GM15510 (cell line): ENCODE measurements around the gene GOLGA8B.

Experiments
- POLR2A ChIP-seq: IDR thresholded peaks from 3 replicates; pipeline ENCODE4 v1.6.1; 2011; ENCODE audit warnings: borderline replicate concordance; ENCODE audit not compliant: insufficient read length; ENCODE audit errors: extremely low read depth

The GOLGA8B gene

DNA sequence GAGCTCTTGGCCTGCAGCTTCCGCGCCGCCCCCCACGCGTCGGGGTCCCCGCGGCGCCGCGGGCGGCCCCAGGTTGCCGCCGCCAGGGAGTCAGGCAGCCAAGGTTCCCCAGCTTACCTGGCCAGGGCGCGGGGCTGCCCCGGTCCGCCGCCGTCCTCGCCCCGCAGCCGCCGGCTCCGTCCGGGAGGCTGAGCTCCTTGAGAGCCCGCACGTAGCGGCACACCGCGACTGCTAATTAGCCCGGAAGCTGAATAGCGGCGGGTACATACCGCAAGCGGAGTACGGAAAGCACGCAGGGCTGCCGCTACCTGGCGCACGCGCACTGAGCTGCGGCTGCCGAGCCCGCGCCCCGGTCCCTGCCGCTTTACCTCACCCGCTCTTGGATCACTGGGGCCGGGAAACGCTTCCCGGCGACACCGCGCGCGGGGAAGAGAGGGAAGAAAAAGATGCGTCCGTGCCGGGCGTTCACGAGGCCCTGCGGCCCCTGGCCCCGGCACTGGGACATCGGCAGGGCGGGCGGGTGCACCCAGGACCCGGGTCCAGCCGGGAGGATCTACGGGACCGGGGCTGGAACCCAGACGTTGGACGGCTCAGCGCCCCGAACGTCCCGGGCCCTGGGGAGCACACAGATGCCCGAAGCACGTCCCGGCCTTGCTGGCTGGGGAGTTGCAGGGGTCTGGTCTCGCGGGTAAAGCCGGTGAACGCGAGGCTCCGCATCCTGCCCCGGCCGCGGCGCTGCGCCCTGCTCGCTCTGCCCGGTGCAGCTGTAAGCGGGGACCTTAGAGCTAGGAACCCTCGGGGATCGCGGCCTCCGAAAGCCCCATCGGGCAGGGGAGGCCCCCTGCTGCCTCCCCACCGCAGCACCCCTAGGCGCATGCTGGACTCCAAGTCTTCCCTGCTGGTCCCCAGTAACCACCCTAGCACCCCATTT lies at the start of gene GOLGA8B:
GOLGA8B (minus strand) TSS at position 253 of the 931 bp plus-strand sequence. CDS start 47,739 bp downstream, outside the sequence.
- peak; percentile 68 for TF ChIP-seq POLR2A

GRCh38 chr15:34628577-34629152 lies 45.2 kb upstream of the GOLGA8B start:
- TF ChIP-seq POLR2A: no peak

- no peak for TF ChIP-seq POLR2A
Observed at GRCh38 chr15:34625007-34625406, 41.6 kb upstream of the GOLGA8B start.

- TF ChIP-seq POLR2A: no peak
Observed at GRCh38 chr15:34621675-34622074, 38.2 kb upstream of the GOLGA8B start.

DNA sequence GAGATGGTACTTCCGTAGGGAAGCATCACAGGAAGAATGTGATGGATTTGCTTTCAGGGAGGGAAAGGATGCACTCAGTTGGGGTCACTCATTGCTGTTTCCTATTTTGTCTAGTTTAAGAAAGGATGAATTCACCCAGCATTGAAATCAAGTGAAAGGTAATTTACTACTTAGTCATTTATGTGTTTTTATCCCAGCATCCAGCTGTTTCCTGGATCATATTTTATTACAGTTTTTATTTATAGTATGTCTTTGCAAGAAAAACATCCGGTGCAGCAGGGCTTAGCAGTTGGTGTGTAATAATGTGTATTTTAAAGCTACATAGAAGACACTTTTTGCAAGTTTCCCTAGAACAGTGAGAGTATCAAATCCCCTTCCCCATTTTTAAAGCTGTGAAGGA lies 37.4 kb upstream of the GOLGA8B start:
- no peak for TF ChIP-seq POLR2A

- TF ChIP-seq POLR2A: no peak
Observed at GRCh38 chr15:34620142-34620541, 36.7 kb upstream of the GOLGA8B start.

DNA sequence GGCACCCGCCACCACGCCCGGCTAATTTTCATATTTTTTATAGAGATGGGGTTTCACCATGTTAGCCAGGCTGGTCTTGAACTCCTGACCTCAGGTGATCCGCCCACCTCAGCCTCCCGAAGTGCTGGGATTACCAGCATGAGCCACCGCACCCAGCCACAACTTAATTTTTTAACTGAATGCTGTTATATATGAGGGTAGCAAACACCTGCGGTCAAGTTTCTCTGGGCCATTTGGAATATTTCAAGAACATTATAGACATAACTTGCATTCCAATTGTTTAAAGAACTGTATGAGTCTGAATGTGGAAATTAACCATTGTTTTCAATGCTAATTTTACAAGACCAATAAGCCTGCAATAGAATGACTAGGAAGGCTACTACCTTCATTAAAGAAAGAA lies 35.7 kb upstream of the GOLGA8B start:
- no peak for TF ChIP-seq POLR2A

- TF ChIP-seq POLR2A: no peak
Observed at GRCh38 chr15:34618073-34618472, 34.6 kb upstream of the GOLGA8B start.

DNA sequence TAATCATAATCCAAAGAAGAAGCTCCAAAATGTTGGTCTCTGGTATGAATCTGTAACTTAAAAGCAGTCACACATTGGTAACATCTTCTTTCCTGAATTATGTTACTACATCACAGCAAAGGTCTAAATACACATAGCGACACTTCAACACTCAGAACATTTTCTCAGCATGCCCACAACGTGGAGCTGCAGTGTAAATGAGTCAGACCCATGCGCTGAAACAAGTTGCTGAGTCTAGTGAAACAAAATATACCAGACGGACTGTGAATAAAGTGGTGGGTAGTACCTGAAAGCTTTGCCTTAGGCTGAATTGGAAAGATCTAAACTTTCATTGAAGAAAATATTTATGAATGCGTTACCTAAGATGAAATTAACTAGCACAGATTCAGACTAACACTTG lies 33.2 kb upstream of the GOLGA8B start:
- TF ChIP-seq POLR2A: no peak

DNA sequence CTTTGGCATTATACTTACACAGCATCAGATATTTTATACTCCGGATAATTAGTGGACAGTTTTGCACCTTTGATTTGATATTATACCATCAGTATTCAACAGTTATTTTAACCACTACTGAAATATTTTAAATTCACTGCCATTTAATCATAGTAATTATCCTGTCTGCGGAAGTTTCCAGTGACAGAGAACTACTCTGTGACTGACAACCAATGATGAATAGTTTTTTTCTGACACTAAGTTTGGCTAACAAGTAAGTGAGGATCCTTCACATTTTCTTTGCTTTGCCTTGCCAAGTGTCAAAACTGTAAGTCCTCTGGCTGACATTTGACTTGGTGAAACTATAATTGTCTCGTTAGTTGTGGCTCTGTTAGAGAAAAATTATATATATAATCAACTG lies 30.5 kb upstream of the GOLGA8B start:
- TF ChIP-seq POLR2A: no peak

DNA sequence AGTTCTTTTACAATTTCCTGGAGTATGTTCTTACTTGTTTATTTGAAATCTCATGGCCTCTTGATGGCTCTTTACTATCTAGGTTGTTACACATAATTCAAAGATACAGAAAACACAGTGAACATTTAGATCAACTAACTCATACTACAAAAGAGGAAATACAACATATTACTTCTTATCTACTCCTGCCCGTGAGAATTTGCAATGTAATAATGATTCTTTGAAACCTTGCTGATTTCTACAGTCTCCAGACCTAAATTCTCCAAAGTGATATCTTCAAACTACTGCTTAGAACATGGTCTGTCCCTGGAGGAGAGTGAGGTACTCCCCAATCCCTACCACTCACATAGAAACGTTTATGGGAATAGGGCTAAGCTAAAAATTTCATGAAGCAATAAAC lies 29.9 kb upstream of the GOLGA8B start:
- no peak for TF ChIP-seq POLR2A

- no peak for TF ChIP-seq POLR2A
Observed at GRCh38 chr15:34610354-34610753, 26.9 kb upstream of the GOLGA8B start.

DNA sequence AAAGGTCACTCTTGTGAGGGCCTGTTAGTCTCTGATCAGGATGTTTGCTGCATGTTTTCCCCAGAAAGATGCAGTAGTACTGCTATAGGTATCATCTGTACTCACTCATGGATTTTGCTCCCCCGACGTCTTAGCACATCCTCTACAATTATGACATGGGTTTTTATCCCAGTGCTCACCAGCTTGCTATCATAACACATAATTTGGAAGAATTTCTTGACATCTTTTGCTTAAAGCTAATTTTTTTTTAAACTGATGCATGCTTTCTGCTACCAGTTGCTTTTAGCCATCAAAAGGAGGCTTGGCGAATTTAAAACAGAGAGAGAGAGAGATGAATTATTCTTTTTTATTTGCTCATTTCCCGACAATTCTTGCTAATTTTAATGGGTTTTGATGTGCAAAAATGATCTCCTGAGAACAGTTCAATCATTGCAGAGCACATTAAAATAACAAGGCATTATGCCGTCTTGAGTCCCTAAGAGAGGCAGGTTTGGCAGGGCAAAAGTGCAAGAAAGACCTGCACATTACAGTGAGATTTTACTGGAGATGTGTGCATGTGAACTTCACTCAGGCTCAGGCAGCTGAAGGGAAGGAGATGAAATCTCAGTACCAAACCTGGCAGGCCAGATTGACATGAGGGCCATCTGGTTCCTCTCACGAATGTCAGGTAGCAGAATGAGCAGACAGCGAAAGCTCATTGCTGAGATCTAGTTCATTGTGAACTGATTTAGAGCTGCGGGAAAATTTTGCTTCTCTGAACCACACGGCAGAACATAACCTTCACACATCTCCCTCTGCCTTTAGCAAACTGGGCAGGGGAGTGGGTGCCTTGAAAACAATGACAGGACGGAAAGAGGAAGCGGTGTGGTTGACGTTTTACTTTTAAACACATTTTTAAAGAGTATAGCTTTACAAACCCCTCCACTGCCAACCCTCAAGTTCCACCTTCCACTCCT lies 25.9 kb upstream of the GOLGA8B start:
- TF ChIP-seq POLR2A: no peak

GRCh38 chr15:34608517-34608916 lies 25.1 kb upstream of the GOLGA8B start:
- no peak for TF ChIP-seq POLR2A

DNA sequence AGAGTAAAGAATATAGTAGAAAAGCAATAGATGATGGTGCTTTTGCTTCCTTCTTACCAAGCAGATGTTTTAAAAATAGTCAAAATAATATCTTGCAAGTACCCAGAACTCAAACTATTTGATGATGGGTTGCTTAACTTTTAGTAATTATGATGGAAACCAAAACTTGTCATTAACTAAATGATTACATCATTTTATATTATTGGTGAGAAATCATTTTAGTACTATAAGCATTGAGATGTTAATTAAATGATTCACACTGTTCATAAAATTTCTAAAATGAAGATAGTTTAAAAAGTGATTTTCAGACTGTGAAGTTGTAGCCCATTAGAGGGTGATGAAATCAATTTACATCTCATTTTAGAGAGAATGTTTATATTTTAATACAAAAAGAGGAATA lies 24.4 kb upstream of the GOLGA8B start:
- no peak for TF ChIP-seq POLR2A

DNA sequence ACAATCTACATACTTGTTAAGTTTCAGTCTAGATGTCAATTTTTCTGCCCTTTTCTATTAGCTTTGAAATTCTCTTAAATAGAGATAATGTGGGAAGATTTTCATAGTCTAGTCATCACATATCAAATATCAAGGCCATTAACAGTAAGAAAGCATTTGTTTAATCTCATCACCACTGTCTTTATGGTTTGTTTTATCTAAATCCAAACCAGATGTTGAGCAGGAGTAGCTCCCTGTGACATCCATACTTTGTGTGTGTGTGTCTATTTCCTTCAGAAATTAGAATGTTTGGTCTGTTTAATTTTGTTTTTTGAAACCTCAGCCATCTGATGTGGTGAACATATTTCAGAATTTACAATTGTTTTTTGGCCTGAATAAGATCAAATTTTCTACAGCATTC lies 23.1 kb upstream of the GOLGA8B start:
- TF ChIP-seq POLR2A: no peak

GRCh38 chr15:34606131-34606530 lies 22.7 kb upstream of the GOLGA8B start:
- no peak for TF ChIP-seq POLR2A
